Skin of body (tissue), 2 donors: Measurements from ENCODE around the gene PLEKHD1. TPM values are rescaled to one million over a fixed set of nuclear protein-coding genes. Genes with fewer than 3 reads are reported as not detected.
A peak's percentile ranks its signal among the peaks of the same experiment; 100 is the strongest.

ENCODE experiments used
- DNase-seq: peaks from one replicate; lab custom pipeline; 2025; lab: John Stamatoyannopoulos, UW
- total RNA-seq: library from RNA; depleted of rRNA; stranded (reverse); fragments of >200 nt; gene quantifications from one replicate; pipeline ENCODE4 v1.2.3, GENCODE V29; 2014

Gene PLEKHD1
- total RNA-seq, 1 donor from 2014 or later = 0.20 TPM

DNA sequence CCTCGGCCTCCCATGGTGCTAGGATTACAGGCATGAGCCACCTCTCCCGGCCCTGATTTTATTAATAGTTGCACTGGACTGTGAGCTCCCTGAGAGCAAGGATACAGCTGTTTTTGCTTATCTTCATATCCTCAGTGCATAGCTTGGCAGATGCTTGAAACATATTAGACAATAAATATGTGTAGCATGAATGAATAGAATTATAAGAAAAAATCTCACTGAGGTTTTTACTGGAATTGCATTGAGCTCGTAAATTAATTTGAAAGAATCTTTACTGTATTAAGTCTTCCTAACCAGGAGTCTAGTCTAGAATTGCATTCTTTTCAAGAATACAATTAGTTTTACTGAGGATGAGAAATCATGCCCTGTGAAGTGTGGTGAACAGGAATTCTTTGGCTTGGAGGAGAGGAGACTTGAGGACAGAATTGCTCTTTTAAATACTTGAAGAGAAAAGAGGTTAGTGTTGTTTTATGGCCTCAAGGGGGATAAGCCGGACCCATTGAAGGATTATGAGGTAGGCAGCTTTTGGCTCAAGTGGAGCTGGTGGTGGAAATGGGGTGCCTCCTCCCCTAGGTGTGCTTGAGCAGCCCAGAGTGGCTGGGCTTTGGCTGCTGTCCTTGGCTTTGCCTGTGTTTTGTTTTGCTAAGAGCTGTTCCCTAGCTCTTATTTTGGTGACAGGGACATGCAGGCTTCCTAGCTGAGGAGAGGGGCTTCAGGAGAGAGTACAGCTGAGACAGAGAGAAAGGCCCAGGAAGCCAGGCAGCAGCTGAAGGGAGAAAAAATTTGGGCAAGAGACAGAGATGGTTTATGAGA lies 34.0 kb downstream of the PLEKHD1 start:
- peak; percentile 11 for DNase-seq

GRCh38 chr14:69519204-69520100 lies 34.9 kb downstream of the PLEKHD1 start:
- no peak for DNase-seq

- no peak for DNase-seq
Observed at GRCh38 chr14:69522026-69522425, 37.5 kb downstream of the PLEKHD1 start.

DNA sequence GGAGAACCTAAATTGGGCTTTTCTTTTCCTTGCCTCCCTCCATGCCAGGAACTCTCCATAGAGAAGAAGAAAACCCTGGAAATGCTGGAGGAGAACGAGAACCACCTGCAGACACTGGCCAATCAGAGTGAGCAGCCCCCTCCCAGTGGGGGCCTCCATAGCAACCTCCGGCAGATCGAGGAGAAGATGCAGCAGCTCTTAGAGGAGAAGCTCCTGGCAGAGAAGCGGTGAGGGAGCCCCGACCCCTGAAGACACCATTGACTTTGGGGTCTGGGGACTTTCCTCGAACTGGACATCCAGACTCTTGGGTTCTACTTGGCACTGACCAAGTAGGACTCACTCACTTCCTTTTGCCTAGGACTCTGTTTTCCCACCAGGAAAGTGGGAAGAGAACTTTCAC lies 41.4 kb downstream of the PLEKHD1 start:
- no peak for DNase-seq

DNA sequence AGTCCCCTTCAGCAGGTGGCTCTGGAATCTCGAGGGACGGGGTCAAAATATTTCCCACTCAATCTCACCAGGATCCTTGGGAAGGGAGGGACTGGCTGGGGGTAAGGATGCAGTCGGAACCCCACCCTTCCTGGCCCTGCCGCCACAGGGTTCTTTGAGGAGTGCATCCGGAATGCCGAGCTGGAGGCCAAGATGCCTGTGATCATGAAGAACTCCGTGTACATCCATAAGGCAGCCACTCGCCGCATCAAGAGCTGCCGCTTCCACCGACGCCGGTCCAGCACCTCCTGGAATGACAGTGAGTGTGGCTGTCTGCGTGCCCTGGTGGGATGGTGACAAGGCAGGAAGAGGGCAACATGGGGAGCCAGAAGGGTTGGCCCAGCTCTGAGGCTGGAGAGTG lies 43.1 kb downstream of the PLEKHD1 start:
- no peak for DNase-seq

GRCh38 chr14:69528143-69528542 lies 43.6 kb downstream of the PLEKHD1 start:
- DNase-seq = no peak

GRCh38 chr14:69528930-69529329 lies 44.4 kb downstream of the PLEKHD1 start:
- DNase-seq = no peak

DNA sequence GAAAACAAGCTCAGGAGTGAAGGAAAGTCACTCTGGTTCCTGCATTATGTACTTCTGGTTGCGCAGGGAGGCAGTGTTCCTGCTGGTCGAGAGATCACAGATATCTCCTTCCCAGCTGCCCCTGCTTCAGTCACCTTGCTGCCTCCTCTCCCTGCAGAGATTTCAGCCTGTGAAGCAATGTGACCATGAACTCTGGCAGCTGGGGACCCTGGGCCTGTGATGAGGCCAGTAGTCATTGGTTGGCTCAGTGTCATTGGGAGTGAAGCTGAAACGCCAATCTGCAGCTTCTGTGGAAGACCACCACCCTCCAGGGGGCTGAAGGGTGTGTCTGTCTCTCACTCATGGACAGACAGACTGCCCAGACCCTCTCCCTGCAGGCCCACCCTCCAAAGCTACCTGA lies 45.0 kb downstream of the PLEKHD1 start:
- DNase-seq = no peak

DNA sequence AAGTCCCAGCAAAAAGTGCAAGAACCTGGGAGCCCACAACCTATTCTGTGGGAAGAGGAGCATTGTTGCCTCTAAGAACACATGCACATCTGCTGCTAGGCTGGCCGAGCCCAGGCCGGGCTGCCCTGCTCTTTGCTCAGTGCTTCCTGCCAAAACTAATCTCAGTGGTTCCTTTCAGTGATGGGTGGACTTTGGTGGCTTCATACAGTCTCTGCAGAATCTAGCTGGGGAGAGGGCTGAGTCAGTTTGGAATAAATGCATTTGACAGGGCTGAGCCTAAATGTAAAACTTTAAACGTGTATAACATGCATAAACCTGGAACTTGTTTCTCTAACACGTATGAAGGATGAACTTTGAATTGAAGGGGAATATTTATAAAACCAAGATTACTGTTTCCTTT lies 45.6 kb downstream of the PLEKHD1 start:
- DNase-seq = no peak

DNA sequence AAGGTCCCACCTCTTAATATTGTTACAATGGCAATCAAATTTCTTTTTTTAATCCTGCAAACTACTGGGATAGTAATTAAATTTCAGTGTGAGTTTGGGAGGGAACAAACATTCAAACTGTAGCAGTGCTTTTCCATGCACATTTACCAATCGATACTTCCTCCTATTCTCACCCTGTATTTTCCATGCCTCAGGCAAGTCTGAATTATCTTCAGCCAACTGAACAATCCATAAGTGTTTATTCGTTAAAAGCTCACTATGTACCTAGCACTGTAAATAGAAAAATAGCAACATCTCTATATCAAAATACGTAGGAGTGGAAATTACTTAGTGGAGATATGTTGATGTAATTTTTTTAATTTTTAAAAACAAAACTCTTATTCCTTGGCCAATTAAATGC lies 46.6 kb downstream of the PLEKHD1 start:
- no peak for DNase-seq

DNA sequence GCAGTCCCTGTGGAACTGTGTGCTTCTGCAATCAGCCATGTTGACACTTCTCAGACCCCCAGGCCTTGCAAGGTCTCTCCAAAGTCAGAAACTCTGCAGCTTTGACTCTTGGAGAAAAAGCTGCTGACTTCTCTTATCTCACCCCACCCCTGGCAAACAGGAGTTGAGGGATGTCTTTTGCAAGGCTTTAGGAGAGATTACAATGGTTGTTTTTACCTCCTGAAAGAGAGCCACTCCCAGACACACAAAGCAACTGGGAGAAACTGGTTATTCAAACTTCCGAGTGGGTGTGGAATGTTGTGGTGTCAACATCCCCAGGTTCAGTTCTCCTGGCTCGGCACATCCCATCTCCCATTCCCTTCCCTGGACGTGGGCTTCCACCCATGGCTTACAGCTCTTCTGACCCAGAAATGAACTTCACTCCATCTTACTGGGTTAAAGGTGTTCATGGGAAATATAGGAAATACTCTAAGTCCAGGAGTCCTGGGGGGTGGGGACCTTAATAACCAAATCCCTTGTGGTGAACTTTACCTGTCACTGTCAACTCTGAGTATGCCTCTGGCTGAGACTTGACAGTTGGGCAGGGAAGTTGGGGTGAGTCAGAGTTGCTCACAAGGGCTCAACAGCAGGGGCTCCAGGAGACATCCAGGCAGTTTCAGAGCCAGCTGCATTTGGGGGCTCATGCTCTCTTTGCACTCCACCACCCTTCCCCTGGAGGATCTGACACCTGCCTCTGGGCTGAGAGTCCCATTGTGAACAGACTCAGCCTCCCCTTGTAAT lies 48.2 kb downstream of the PLEKHD1 start:
- DNase-seq = no peak

DNA sequence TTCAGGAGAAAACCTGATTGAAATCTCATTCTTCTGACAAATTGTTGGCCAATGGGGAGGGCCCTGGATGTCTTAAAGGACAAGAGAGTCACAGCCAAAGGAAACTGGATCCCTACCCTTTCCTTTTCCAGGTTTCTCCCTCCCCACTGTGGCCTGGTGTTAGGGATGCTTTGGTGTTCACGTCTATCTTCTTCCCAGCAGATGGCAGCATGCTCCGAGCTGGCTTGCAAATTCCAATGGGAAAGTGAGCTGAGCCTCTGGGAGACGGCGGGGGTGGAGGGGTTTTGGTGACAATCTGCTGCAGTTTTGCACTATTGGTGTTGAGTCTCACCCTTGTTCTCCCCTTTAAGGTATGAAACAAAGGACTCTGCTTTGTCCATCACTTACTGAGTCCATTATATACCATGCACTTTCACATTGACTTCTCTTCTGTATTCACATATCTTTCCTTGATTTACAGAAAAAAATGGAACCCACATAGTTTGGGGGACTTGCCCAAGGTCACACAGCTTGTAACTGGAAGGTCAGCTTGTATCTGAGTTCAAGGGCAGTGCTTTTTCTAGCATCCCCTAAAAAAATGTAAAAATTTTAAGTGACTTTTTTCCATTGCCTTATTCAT lies 50.8 kb downstream of the PLEKHD1 start:
- DNase-seq = no peak

DNA sequence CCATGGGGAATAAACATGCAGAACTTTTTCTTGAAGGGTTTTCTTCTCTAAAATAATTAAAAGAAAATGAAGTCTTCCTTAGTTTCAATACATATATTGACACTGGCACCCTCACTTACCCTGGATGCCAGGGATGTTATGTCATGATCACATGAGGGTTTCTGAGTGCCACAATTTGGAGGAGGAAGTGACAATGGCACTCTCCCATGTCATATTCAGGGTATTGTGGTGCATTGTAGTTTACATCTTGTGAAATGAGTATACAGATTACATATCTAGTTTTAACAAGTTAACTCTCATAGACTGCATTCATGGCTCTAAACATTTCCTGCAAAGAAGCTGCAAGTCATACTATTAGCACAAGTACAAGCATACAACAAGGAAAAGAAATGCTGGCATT lies 52.4 kb downstream of the PLEKHD1 start:
- no peak for DNase-seq

DNA sequence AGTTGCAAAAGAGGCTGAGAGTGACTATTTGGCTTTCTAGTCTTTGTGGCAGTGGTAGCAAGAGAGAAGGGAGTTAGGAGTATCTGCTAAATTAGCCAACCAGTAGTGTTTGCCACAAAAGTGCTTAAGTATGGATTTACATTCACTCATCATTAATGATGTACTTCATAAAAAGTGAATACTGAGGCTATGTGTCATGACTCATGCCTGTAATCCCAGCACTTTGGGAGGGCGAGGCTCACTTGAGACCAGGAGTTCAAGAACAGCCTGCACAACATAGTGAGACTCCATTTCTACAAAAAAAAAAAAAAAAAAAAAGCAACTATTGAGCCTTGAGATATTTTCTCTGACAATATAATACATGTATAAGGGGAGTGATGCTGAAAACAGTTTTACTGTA lies 53.4 kb downstream of the PLEKHD1 start:
- no peak for DNase-seq

DNA sequence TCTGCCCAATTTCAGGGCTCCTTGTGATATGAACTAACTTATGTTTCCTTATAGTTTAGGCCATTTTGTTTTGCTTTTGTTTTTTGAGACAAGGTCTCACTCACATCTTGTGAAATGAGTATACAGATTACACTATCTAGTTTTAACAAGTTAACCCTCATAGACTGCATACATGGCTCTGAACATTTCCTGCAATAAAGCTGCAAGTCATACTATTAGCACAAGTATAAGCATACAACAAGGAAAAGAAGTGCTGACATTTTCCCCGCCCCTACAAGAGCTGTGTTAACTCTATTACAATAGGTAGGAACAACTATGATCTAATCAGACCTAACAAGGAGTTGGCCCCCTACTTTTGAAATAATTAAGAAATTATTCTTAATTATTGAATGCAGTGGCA lies 54.2 kb downstream of the PLEKHD1 start:
- no peak for DNase-seq

DNA sequence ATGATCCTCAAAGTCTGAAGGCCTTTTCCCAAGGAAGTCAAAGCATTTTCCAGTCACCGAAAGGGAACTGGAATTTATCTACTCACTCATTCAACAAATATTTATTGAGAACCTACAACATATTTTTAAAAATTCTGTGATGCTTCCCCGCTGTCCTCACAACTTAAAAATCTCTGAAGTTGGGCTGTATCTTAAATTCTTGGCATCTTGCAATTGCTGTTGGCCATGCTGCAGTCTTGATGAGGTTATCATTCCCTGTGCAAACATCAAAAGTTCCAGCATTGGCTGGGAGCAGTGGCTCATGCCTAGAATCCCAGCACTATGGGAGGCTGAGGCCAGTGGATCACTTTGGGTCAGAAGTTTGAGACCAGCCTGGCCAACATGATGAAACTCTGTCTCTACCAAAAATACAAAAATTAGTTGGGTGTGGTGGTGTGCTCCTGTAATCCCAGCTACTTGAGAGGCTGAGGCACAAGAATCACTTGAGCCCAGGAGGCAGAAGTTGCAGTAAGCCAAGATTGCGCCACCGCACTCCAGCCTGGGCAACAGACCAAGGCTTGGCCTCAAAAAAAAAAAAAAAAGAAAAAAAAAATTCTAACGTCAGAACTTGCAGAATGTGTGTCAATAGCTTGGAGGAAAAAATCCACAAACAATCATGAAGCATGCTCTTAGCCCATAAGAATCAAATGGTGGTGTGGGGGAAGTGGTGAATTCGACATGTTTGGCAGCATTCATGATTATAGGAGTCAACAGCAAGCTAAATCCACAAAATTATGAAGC lies 55.3 kb downstream of the PLEKHD1 start:
- peak; percentile 7 for DNase-seq

DNA sequence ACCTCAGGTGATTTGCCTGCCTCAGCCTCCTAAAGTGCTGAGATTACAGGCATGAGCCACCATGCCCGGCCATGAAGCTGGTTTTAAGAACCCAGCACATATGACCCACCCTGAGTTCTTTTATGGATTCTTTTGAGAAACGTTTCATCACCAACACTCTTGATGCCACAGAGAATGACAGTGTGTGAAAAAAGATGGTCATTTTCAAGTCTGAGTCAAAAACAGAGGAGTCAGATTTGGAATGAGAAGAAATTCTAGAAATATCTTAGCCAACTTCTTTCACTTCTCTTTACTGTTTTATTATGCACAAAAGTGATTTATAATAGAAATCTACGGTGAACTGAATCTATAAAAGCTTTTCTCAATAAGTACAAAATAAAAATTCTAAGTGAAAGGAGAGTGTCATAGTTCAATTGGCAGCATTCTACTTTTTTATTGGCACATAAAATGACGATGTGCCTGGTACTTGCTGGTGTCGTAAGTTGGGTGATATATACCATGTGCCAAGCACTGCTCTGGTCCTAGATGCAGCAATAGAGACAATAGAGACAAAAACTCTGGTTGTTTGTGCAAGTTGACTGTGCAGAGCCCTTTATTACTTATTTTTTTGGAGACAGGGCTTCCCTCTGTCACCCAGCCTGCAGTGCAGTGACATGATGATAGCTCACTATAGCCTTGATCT lies 56.3 kb downstream of the PLEKHD1 start:
- DNase-seq = no peak

DNA sequence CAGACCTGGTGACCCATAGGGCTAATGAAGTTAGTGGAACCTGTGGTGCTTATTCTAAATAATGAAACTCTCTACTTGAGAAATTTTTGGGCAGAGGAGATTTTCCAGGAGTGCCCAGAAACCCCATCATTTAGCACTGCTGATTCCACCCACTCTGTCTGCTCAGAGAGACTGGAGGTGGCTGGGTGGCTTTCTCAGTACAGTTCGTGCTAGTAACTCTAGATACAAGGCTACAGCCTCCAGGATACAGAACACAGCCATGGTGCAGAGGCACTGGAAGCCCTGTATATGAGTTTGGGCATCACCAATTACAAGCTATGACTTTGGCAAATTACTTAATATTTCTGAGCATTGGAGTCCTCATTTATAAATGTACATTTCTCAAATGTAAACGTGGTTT lies 57.8 kb downstream of the PLEKHD1 start:
- no peak for DNase-seq

- DNase-seq = no peak
Observed at GRCh38 chr14:69543341-69544115, 59.0 kb downstream of the PLEKHD1 start.
